GM23338 (cell line): Measurements from ENCODE around the gene FASLG. TPM values are rescaled to one million over a fixed set of nuclear protein-coding genes. Genes with fewer than 3 reads are reported as not detected.

Source experiments
- ATAC-seq: fragments of 200-7000 bp; cut with Tn5 transposase; 3 replicates; pipeline ENCODE4 v1.9.1; 2020
- DNase-seq: peaks from one replicate; pipeline ENCODE4 v3.0.0-alpha.2; 2015; ENCODE audit warnings: low spot score
- H2AFZ ChIP-seq: fragments of 200-600 bp; sonication (generic); 2 replicates; pipeline ENCODE4 v1.8.0; 2016; ENCODE audit warnings: antibody characterized with exemption, mild to moderate bottlenecking, moderate library complexity
- H3F3A ChIP-seq: fragments of 200-600 bp; sonication (generic); replicated peaks from 2 replicates; pipeline ENCODE4 v1.8.0; 2017; ENCODE audit warnings: antibody characterized with exemption, mixed run types, low read depth
- H3K27ac ChIP-seq: fragments of 200-600 bp; sonication (generic); 2 replicates; pipeline ENCODE4 v1.6.1; 2016; ENCODE audit warnings: low read depth
- H3K27me3 ChIP-seq: fragments of 200-600 bp; sonication (generic); 2 replicates; pipeline ENCODE4 v1.8.0; 2016; ENCODE audit warnings: mild to moderate bottlenecking, mixed run types, moderate library complexity; ENCODE audit not compliant: insufficient read depth
- H3K36me3 ChIP-seq: fragments of 200-600 bp; sonication (generic); 2 replicates; pipeline ENCODE4 v1.8.0; 2016; ENCODE audit warnings: mild to moderate bottlenecking; ENCODE audit not compliant: insufficient read depth
- H3K4me1 ChIP-seq: fragments of 200-600 bp; sonication (generic); 2 replicates; pipeline ENCODE4 v1.8.0; 2016; ENCODE audit warnings: mild to moderate bottlenecking, moderate library complexity; ENCODE audit not compliant: insufficient read depth
- H3K4me2 ChIP-seq: fragments of 200-600 bp; sonication (generic); 2 replicates; pipeline ENCODE4 v1.7.1; 2017; ENCODE audit warnings: mixed run types
- H3K4me3 ChIP-seq: fragments of 200-600 bp; sonication (generic); 2 replicates; pipeline ENCODE4 v1.6.1; 2016; ENCODE audit warnings: mixed run types
- H3K79me2 ChIP-seq: fragments of 200-600 bp; sonication (generic); replicated peaks from 2 replicates; pipeline ENCODE4 v1.8.0; 2017; ENCODE audit warnings: mild to moderate bottlenecking; ENCODE audit not compliant: insufficient read depth
- H3K9me2 ChIP-seq: fragments of 200-600 bp; sonication (generic); 2 replicates; pipeline ENCODE4 v1.8.0; 2017; ENCODE audit not compliant: insufficient read depth
- H4K20me1 ChIP-seq: fragments of 200-600 bp; sonication (generic); replicated peaks from 2 replicates; pipeline ENCODE4 v1.8.0; 2017; ENCODE audit warnings: mild to moderate bottlenecking; ENCODE audit not compliant: insufficient read depth
- H3K27ac Mint-ChIP-seq: 2 replicates; pipeline ENCODE4 v1.8.0; 2020; ENCODE audit warnings: inconsistent platforms, mild to moderate bottlenecking, moderate library complexity, mixed read lengths
- H3K27me3 Mint-ChIP-seq: 3 replicates; pipeline ENCODE4 v1.8.0; 2022; ENCODE audit warnings: low read depth, mild to moderate bottlenecking, moderate library complexity, mixed read lengths, inconsistent platforms; ENCODE audit not compliant: insufficient read depth, poor library complexity
- H3K36me3 Mint-ChIP-seq: 3 replicates; pipeline ENCODE4 v1.8.0; 2021; ENCODE audit warnings: low read depth, mild to moderate bottlenecking, inconsistent platforms, moderate library complexity, mixed read lengths
- H3K4me1 Mint-ChIP-seq: 3 replicates; pipeline ENCODE4 v1.8.0; 2020; ENCODE audit warnings: mild to moderate bottlenecking, inconsistent platforms, mixed read lengths
- H3K4me3 Mint-ChIP-seq: 3 replicates; pipeline ENCODE4 v1.8.0; 2021; ENCODE audit warnings: moderate library complexity, mild to moderate bottlenecking, inconsistent platforms, mixed read lengths
- H3K9me3 Mint-ChIP-seq: 3 replicates; pipeline ENCODE4 v1.8.0; 2020; ENCODE audit warnings: moderate library complexity, mild to moderate bottlenecking, inconsistent platforms, mixed read lengths
- CREB1 ChIP-seq: fragments of 250-450 bp; sonication (Bioruptor Pico); IDR thresholded peaks from 2 replicates; pipeline ENCODE4 v1.5.0; 2020; ENCODE audit warnings: low read depth, mild to moderate bottlenecking, moderate library complexity
- CTCF ChIP-seq, 2 experiments: fragments of 200-600 bp in 1 of 2; sonication (generic) in 1 of 2; conservative IDR thresholded peaks; 2 replicates each; pipeline versions ENCODE4 v1.5.1 to v1.6.1; 2016 to 2017; ENCODE audit warnings: antibody characterized with exemption in 2 of 2, low read depth in 2 of 2, mild to moderate bottlenecking in 2 of 2, moderate library complexity in 1 of 2
- ETS1 ChIP-seq: IDR thresholded peaks from 2 replicates; pipeline ENCODE4 v1.6.1; 2016; ENCODE audit warnings: antibody characterized with exemption
- EZH2 ChIP-seq: fragments of 200-600 bp; sonication (generic); IDR thresholded peaks from one replicate; pipeline ENCODE4 v1.8.0; 2017; ENCODE audit warnings: antibody characterized with exemption, mild to moderate bottlenecking, low read depth; ENCODE audit not compliant: unreplicated experiment
- EZH2phosphoT487 ChIP-seq: fragments of 200-600 bp; sonication (generic); IDR thresholded peaks from one replicate; pipeline ENCODE4 v1.8.1; 2018; ENCODE audit warnings: antibody characterized with exemption; ENCODE audit not compliant: unreplicated experiment
- JUNB ChIP-seq: IDR thresholded peaks from one replicate; pipeline ENCODE4 v1.6.1; 2016; ENCODE audit warnings: antibody characterized with exemption; ENCODE audit not compliant: unreplicated experiment
- NANOG ChIP-seq: IDR thresholded peaks from 2 replicates; pipeline ENCODE4 v1.6.1; 2016; ENCODE audit warnings: antibody characterized with exemption, borderline replicate concordance
- POLR2AphosphoS5 ChIP-seq: IDR thresholded peaks from 2 replicates; pipeline ENCODE4 v1.6.1; 2016; ENCODE audit warnings: antibody characterized with exemption, low read depth
- REST ChIP-seq: IDR thresholded peaks from one replicate; pipeline ENCODE4 v1.6.1; 2018; ENCODE audit warnings: antibody characterized with exemption; ENCODE audit not compliant: unreplicated experiment
- STAT1 ChIP-seq: IDR thresholded peaks from one replicate; pipeline ENCODE4 v1.6.1; 2016; ENCODE audit warnings: antibody characterized with exemption; ENCODE audit not compliant: unreplicated experiment
- ZNF114 ChIP-seq: fragments of 250-450 bp; sonication (Bioruptor Pico); IDR thresholded peaks from 2 replicates; pipeline ENCODE4 v1.5.0; 2020; ENCODE audit warnings: mild to moderate bottlenecking, moderate library complexity
- ZNF331 ChIP-seq: fragments of 250-450 bp; sonication (Bioruptor Pico); IDR thresholded peaks from 2 replicates; pipeline ENCODE4 v1.5.0; 2020; ENCODE audit warnings: low read depth, mild to moderate bottlenecking, moderate library complexity
- ZNF462 ChIP-seq: fragments of 250-450 bp; sonication (Bioruptor Pico); IDR thresholded peaks from 2 replicates; pipeline ENCODE4 v1.5.0; 2020; ENCODE audit warnings: mild to moderate bottlenecking, moderate library complexity
- polyA plus RNA-seq: library from polyadenylated mRNA; unstranded; fragments of >200 nt; fragmentation: Nextera tagmentation; extraction: Ambion mirVana; gene quantifications from 2 replicates; pipeline ENCODE4 v1.2.1, GENCODE V29; 2016
- total RNA-seq: library from RNA; depleted of rRNA; stranded (reverse); fragments of >200 nt; shearing (Covaris generic); gene quantifications from 2 replicates; pipeline ENCODE4 v1.2.3, GENCODE V29; 2014

The FASLG gene
- total and polyA plus RNA-seq, 2 experiments from 2014 or later: not detected

GRCh38 chr1:172616636-172617035, 42.3 kb upstream of the FASLG start:
- H3K36me3 ChIP-seq: no peaks in the 10 kb centered on the region; the same call in 1 of the 2 replicates
- TF ChIP-seq ZNF331 (CRISPR knock-in tag): no peak
- no peak for TF ChIP-seq CREB1
- no peak for TF ChIP-seq NANOG
- TF ChIP-seq EZH2: no peak
- no peak for TF ChIP-seq ZNF114
- no peak for TF ChIP-seq ZNF462 (CRISPR knock-in tag)
- TF ChIP-seq CTCF (conservative IDR thresholded peaks at IDR 0.05; ENCODE audit: low read depth in 2 of 2): no peak
- TF ChIP-seq EZH2phosphoT487: no peak
- no peak for TF ChIP-seq ETS1
- TF ChIP-seq POLR2AphosphoS5: no peak
- no peak for TF ChIP-seq REST
- TF ChIP-seq JUNB: no peak
- no peak for TF ChIP-seq STAT1
- H3K9me3 Mint-ChIP-seq: peaks cover 64% of the 10 kb centered on the region
- no peaks in the 10 kb centered on the region for H3K4me1 ChIP-seq
- no peak for DNase-seq
- no peaks in the 10 kb centered on the region for H3K79me2 ChIP-seq
- ATAC-seq: no peak
- H3K9me2 ChIP-seq: no peaks in the 10 kb centered on the region
- no peak overlapping the region for H3K27ac Mint-ChIP-seq
- H3K36me3 Mint-ChIP-seq: peaks cover 45% of the 10 kb centered on the region
- H4K20me1 ChIP-seq: no peaks in the 10 kb centered on the region
- peaks cover 9% of the 10 kb centered on the region for H3K27me3 Mint-ChIP-seq
- H3K4me2 ChIP-seq: no peak overlapping the region
- H3K4me1 Mint-ChIP-seq: no peaks in the 10 kb centered on the region; the same call in 2 of the 3 replicates
- no peaks in the 10 kb centered on the region for H3F3A ChIP-seq
- no peak overlapping the region for H3K27ac ChIP-seq
- no peak overlapping the region for H2AFZ ChIP-seq
- H3K4me3 ChIP-seq: no peak overlapping the region
- H3K27me3 ChIP-seq: no peaks in the 10 kb centered on the region
- no peak overlapping the region for H3K4me3 Mint-ChIP-seq
